Amniotic stem cell (primary cell): Measurements from ENCODE around the gene TWIST2.
A peak's percentile ranks its signal among the peaks of the same experiment; 100 is the strongest.

Experiments
- DNase-seq: peaks from one replicate; lab custom pipeline; 2025; lab: John Stamatoyannopoulos, UW

TWIST2 gene

DNA sequence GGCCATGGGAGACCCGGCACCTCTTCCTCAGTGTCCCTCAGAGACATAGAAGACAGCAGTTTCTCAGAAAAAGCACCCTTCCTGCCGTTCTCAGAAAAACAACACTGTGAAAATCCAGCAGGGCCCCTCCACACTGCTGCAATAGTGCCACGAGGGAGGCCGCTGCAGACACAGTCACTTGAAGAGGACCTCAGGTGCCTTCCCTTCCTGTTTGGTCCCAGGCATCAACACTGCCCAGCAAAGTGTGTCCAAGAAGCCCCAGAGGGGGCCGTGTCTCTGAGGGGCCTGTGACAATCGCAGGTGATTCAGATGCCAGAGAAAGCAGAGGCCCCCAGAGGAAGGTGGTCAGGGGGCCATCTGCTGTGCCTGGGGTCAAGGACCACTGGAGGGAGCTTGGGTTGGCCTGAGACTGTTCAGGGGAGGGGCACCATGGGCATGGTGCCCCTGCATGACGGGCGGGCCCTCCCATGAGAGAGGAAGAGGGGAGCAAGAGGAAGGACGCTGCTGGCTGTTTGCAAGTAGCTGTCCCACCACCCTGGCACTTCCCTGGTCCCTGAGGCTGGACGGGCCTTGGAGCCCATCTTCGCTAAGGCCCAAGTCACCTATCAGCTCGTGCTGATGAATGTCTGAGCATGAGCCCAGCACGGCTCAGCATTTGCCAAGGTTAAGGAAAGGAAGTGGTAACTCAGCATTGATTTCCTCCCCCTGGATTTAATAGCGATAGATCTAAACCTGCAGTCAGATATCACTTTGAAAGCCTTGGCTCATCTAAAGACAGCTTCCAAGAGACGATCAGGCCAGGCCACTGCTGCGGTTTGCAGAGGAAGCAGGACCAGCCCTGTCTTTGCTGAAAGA, 9.1 kb downstream of the TWIST2 start:
- DNase-seq, result no peak

DNA sequence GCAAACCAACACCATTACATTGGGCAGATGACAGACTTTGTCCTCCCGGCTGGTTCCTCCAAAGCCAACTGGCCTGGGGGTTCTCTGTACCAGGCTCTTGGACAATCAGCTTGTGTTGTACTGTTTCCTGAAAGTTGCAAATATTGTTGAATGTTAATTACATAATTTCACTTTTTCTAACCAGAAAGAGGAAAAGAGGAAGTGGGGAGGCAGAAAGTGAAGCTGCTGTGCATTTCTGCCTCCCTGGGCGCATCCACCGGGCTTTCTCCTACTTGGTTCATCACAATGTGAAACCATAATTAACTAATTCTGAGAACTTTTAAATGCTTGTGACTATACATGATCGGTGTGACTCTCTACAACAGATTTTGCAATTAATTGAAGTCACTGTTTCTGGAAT, 10.1 kb downstream of the TWIST2 start:
- no peak for DNase-seq

DNA sequence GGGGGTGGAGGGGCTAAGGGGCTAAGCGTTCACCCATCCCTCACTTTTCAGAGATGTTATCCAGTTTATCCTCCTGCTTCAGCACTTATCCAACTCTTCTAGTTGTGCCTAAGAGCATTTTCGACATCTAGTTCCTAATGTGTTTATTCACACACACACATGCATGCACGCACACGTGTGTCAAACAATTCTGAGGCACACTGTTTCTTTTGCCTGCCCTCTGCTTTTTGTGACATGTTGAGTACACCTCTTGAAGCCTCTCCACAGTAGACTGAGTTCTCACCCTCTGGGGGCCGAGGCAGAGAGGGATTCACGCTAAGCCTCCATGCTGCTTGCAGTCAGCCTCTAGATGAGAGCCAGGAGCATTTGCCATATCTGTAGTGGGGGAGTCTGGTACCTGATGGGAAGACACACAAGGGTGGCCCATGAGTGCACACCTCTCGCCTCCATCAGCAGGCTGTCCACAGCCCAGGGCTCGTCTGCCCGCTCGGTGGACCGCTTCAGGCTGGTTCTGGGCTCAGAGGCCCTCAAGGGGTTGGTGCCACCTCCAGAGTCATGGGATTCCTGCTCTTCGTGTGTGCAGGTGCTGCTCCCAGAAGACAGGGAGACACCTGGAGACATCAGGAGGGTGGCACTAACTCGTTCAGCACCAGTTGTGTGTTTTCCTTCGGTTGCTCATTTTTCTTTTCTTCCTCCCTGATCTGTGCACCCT, 11.9 kb downstream of the TWIST2 start:
- DNase-seq, result no peak

DNA sequence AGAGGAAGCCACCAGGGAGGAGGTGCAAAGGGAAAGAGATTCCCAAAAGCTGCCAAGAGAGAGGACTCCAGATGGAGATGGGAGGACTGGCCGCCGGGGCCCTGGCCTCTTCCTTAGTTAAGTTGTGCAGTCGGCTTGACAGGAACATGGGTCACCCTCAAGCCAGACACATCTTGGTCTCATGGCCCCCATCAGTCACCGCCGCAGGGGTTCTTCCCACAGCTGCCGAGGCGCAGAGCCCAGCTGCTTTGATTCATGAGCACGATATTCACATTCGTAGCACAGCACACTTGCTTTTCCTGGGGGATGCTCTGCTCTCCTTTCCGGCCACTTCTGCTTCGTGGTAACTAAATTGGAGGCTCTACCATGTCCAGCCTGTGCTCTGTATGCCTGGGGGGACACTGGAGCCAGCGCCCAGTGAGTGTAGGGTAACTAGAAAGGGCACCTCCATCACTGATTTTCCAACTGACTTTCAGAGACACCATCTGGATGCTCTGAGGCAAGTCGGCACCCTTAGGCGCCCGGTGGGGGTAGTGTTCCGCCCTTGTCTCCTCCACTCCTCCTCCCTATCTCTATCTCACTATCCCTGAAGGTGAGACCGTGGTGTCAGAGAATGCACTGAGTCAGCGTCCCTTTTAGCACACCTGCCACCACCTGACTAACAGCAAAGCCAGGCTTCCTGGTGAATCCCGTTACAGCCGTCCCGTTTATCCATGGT, 13.3 kb downstream of the TWIST2 start:
- DNase-seq, result no peak

DNA sequence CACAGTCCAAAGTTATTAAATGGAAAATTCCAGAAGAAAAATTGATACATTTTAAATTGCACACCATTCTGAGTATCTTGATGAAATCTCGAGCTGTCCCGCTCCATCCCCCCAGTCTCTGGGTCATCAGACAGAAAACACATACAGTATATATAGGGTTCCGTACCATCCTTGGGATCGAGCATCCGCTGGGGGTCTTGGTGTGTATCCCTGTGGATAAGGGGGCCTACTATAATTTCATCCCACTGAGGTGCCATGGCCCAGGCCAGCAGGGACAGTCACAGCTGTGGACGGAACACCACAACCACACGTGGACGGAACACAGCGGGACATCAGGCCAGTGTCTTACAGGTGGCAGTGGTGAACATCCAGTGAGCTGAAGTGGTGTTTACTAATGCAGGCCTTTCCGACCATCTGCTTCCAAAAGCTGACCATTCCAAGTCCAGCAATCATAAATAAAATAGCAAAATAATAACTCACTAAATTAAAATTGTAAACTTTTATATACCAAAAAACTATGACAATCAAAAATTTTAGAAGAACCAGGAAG, 14.0 kb downstream of the TWIST2 start:
- no peak for DNase-seq

DNA sequence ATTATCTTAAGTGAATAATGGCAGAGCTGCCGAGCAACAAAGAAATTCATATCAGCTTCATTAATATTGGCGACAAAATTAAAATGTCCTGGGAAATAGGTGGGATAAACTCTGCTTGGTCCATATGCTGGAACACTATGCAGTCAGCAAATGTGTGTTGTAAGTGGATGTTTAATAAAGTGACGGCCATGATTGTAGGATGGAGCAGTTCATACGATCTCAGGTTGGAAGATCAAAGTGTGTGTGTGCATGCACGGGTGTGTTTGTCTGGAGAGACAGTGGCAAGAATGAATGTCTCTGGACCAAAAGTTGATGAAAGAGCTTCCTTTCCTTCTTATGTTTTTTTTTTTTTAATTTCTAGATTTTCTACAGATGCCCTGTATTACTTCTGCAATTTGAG, 14.8 kb downstream of the TWIST2 start:
- no peak for DNase-seq

DNA sequence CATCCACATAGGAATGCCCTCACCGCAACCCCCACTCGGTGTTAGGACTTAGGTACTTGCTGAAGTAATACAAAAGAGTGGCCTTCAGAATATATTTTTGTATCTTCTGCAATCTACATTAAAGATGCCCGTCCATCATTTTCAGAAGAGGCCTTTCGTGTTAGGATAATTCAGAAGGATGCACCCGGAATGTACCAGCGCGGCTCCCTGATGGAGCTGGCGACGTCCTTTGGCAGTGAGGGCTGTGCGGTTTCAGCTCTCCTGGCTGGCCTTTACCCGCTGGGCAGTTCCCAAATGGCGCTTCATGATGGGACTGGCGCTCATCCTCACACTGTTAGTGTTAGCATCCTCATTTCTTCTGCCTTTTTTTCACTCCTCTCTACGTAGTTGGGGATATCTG, 15.3 kb downstream of the TWIST2 start:
- DNase-seq, result no peak

DNA sequence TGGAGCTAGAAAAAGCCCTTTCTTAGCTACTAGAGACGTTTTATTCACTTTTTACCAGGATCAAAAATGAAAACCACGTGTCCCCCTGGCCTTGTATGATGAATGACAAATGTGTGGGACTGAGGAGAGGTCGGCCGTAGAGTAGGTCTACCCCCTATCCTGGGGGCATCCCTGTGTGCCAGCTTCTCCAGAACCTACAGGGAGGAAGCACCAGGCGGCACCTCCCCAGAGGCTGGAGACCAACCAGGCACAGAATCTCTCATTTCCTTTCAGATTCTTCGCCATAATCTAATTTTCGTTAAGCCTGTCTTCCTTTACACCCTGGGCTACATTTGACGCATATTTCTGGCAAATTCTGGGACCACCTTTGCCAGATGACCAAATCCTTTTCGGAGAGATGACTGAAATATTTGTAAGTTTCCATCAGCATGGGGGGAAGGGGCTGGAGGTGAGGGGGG, 15.9 kb downstream of the TWIST2 start:
- no peak for DNase-seq

DNA sequence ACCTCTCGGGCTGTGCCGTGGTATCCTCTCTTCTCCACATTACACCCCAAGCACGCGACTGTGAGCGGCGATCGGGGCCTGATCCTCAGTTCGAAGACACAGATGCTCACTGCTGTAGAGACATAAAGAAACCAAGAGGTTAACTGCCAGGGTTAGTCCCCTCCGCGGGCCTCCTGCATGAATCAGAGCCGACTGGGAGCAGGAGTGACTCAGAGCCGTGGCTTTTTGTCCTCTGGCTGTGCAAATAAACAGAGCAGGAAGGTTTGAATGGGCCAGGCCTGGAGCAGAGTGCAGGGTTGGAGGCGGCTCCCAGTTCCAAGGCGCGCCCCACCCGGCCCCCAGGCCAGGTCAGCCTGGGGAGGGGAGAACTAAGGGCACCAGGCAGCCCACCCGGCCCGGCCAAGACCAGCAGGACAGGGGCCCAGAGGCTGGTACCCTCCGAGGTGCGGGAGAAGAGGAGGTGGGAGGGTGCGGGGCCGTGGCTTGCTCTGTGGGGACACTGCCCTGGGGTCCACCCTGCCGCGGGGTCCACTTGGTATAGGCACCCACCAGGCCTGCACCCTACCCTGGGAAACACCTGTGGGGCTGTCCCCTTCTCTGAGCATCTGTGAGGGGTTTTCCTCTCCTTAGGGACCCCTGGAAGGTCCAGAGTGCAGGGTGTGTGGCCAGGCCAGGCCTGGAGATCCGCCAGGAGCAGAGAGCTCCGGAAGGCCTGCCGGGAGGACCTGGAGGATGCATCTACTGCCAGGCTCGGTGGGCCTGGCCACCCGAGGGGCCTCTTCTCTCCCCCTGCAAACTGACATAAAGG, 16.5 kb downstream of the TWIST2 start:
- DNase-seq, result peak; percentile 98

DNA sequence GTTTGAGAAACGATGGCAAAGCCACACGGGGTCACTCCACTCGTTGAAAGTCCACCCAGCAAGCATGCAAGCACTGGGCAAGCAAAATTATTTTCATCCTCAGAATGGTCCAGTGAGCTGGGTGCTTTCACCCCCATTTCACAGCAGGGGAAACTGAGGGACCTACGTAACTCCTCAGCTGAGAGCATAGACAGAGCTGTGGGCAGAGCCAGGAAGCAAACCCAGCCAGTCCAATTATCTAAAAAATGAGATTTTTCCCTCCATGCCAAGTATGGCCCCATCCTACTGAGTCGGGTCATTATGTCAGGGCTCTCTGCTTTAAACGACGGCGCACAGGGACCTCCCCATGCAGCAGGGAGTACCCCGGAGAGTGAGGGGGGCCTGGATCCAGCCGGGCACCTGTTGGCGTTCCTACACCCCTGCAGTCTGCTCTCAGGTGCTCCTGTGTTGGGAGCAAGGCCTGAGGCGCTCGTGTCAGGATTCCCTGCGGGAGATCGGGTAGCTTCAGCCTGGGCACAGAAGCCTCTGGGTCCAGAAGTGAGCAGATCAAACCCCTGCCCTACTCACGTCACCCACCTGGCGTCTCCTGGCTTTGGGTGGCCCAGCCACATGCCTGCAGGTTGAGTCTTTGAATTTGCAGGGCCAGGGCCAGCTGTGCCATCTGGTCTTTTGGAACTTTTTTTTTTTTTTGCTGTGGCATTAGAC, 17.3 kb downstream of the TWIST2 start:
- DNase-seq, result no peak

DNA sequence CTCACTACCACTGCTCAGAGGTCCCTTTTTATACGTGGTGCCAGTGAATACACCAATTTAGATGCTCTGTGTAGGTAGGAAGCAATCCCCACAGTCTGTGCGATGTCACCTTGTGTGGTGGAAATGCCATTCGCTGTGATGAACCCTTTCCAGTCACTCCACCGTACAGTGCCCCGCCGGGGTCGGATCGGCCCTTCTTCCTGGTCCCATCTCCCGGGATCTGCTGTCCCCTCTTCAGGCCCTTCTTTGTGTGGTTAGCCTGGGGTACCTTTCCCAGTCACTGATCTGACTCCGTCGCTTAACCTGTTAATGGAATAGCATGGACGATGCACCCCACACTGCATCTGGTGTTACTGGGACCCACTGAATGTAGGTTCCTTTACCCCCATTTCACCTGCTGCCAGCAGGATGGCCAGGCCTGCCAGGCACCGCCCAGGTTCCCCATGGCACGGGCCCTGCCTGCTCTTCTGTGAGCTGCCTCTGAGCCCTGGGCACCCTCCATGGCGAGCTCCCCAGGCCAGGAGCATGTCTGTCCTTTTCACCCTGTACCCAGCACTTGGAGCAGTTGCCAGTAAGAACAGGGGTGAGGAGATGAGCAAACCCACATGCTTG, 18.0 kb downstream of the TWIST2 start:
- no peak for DNase-seq

DNA sequence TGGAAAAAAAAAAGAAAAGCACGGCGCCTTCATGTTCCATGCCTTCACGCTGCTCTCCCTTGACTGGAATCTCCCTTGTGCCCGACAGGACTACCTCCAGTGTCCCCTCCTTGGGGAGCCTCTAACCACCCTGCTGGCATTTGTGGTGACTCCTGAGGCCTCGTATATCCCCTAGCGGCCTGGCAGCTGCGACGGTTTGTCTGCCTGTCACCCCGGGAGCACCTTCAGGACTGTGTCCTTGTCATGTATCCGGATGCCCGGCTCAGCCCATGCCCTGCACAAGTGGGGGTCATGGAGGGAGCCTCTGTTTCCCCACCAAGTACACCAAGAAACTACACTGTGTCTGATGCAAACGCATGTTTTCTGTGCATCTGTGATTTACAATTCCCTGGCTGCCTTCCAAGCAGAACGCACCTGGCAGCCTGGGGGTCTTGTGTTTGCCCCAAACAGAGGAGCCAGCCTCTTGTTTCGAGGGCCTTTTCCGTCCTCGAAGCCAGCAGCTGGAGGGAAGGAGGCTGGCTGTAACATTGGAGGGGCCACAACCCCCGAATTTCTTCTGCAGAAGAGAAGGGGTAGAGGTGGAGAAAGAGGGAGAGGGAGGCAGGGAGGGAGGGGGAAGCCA, 18.9 kb downstream of the TWIST2 start:
- no peak for DNase-seq

DNA sequence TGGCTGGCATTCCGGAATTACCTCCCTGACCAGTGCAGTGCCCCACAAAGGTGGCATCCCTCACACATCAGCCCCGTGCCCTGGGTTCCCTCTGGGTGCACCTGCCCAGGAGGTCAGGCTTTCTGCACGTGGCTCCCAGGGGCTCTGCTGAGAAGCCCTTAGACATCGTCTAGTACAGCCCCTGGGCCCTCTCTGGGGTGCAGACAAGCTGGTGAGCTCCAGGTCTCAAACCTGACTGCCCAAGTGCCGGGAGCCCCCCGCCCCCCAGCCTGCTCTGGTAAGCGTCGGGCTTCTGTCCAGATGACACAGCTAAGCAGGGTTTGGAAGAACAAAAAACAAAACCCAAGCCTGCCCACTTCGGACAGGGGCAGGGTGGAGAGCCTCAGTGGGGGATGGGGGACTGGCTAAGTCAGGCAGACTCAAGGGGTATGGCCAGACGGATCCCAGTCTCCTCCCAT, 20.2 kb downstream of the TWIST2 start:
- DNase-seq, result no peak

DNA sequence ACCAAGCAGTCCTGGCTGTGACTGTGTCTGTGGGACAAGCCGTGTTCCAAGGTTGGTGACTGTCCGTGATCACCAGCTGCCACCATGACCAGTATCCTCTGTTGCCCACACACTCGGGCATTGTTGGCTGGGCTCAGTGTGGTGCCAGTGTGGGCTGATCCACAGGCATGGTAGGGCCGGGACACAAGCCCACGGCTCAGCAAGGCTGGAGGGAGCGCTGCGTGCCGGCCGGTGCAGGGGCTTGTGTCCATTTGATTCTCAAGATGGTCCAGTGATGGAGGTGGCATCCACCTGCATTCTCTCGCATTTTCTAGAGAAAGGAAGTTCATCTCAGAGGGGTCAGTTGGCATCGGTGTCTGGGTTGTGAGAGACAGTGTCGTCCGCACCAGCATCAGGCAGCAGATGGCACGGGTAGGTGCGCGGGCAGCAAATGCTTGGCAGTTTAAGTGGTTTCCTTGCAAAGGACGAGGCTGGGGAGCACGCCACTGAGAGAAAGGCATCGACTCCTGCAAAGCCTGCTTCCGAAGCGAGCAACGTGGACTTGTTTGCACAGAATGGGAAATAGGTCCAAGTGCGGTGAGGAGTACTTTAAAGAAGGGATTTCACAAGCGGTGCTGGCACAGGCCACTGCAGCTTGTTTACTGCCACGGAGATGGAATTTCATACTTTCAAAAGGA, 20.9 kb downstream of the TWIST2 start:
- DNase-seq, result no peak

DNA sequence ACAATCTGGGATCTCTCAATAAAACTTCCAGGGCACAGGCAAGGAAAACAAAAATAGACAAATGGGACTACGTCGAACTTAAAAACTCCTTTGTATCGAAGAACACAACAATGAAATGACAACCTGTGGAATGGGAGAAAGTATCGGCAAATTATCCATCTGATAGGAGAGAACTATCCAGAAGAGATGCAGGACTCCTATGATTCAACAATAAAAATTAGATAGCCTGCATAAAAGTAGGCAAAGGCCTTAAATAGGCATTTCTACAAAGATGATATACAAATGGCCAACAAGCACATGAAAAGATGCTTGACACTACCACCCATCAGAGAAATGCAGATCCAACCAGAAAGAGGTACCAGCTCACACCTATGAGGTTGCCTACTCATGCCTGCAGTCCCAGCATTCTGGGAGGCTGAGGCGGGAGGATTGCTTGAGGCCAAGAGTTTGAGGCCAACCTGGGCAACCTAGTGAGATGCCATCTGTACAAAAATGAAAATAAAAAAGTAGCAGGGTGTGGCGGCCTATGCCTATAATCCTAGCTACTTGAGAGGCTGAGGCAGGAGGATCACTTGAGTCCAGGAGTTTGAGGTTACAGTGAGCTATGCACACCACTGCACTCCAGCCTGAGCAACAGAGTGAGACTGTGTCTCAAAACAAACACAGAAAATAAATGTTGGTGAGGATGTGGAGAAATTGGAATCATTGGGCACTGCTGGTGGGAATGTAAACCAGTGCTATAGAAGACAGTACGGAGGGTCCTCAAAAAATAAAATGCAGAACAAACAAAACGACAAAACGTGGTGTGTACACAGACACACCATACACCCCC, 21.6 kb downstream of the TWIST2 start:
- no peak for DNase-seq

DNA sequence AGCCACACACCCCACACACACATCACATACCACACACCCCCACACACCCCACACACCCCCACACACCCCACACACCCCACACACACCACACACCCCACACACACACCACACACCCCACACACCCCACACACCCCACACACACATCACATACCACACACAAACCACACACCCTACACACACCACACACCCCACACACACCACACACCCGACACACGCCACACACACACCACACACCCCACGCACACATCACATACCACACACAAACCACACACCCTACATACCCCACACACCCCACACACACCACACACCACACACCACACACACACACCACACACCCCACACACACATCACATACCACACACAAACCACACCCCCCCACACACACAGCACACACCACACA, 22.4 kb downstream of the TWIST2 start:
- no peak for DNase-seq

DNA sequence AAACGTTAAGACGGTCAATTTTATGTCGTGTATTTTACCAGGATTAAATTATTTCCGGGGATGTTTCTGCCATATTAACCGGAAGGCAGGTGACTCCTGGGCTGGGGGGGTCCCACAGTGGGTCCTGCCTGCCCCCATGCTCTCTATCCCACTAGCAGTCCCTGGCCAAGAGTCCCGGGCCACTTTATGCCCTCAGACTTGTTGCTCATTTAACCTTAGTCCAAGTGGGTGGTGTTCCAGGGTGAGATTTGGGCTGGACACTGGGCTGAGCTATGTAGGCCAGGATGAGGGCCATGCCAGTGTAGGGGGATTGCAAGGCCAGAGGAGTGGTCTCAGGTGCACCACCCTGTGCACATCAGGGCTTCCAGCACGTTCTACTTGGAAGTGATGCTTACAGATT, 24.1 kb downstream of the TWIST2 start:
- DNase-seq, result no peak

DNA sequence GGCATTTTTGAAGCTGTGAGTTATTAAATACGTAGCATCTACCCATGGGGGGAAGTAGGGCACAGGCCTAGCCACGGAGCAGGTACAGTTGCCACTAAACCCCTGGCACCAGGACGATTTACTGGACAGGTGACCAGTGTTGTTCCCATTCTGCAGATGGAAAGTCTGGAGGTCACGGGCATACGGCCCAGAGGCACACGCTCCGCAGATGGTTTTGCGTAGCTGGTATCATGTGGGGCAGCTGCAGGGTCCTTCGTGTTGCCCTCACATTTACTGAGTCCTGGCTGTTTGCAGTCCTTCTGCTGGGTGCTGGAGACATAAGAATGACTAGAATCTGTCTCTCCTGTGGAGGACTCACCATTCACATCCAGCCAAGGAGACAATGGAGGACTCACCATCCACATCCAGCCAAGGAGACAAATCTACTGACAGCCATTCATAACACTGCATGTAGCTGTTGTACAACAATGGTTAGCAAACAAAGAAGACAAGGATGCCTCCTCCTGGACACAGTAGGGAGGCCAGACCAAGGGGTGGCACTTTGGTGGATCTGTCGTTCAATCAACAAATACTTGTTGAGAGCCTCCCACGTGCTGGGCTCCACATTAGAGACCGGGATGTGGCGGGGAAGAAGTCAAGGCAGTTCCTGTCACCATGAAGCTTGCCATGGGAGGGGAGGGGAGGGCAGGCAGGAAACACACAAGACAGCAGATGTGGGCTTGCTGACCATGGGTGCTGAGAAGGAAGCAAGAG, 24.9 kb downstream of the TWIST2 start:
- no peak for DNase-seq
